Skeletal muscle tissue (tissue), 4 donors: ENCODE measurements around the gene MEOX1. TPM values are rescaled to one million over a fixed set of nuclear protein-coding genes. Genes with fewer than 3 reads are reported as not detected.
A peak's percentile ranks its signal among the peaks of the same experiment; 100 is the strongest.
"Not testable (repeated sequence)": the region's sequence is repeated elsewhere in the genome, so short reads cannot be mapped to it uniquely, and the experiment has no call there.

Experiments
- H3K27ac ChIP-seq: one replicate; pipeline ENCODE4 v1.7.0; 2013; ENCODE audit warnings: mild to moderate bottlenecking, low read depth, low read length, inconsistent platforms
- H3K27me3 ChIP-seq, 3 donors: one replicate each; pipeline ENCODE4 v1.7.0; 2013; ENCODE audit warnings: low read length in 3 of 3; ENCODE audit not compliant: control insufficient read depth in 3 of 3, insufficient read depth in 3 of 3
- H3K36me3 ChIP-seq, 3 donors: one replicate each; pipeline ENCODE4 v1.7.0; 2013; ENCODE audit warnings: low read length in 3 of 3; ENCODE audit not compliant: control insufficient read depth in 3 of 3, insufficient read depth in 3 of 3
- H3K4me1 ChIP-seq, 3 donors: one replicate each; pipeline ENCODE4 v1.7.0; 2013; ENCODE audit warnings: low read length in 3 of 3, mild to moderate bottlenecking in 3 of 3; ENCODE audit not compliant: control insufficient read depth in 3 of 3, insufficient read depth in 3 of 3
- H3K4me3 ChIP-seq, 3 donors: one replicate each; pipeline ENCODE4 v1.7.0; 2013; ENCODE audit warnings: low read length in 3 of 3
- H3K9ac ChIP-seq, 3 donors: one replicate each; pipeline ENCODE4 v1.7.0; 2013; ENCODE audit warnings: low read length in 3 of 3, mild to moderate bottlenecking in 3 of 3, moderate library complexity in 2 of 3, low read depth in 1 of 3
- H3K9me3 ChIP-seq, 3 donors: one replicate each; pipeline ENCODE4 v1.7.0; 2013; ENCODE audit warnings: low read length in 3 of 3; ENCODE audit not compliant: control insufficient read depth in 3 of 3
- total RNA-seq: library from RNA; depleted of rRNA; stranded (reverse); fragments of >200 nt; gene quantifications from one replicate; pipeline ENCODE4 v1.2.3, GENCODE V29; 2014
- donor health status: Osteomylitis.

MEOX1 gene
- total RNA-seq, 1 donor from 2014 or later, result 12.5 TPM

DNA sequence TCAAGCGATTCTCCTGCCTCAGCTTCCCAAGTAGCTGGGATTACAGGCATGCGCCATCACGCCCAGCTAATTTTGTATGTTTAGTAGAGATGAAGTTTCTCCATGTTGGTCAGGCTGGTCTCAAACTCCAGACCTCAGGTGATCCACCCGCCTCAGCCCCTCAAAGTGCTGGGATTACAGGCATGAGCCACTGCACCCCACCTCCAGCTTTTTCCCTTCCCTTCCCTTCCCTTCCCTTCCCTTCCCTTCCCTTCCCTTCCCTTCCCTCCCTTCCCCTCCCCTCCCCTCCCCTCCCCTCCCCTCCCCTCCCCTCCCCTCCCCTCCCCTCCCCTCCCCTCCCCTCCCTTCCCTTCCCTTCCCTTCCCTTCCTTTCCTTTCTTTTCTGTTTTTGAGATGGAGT, 59.2 kb downstream of the MEOX1 start:
- H3K9me3 ChIP-seq, H3K27ac ChIP-seq, H3K9ac ChIP-seq, H3K36me3 ChIP-seq, H3K4me3 ChIP-seq, H3K27me3 ChIP-seq: not testable (repeated sequence)
- peaks cover 8 to 12% (median 11%) of the 10 kb centered on the region in 3 donors for H3K4me1 ChIP-seq

DNA sequence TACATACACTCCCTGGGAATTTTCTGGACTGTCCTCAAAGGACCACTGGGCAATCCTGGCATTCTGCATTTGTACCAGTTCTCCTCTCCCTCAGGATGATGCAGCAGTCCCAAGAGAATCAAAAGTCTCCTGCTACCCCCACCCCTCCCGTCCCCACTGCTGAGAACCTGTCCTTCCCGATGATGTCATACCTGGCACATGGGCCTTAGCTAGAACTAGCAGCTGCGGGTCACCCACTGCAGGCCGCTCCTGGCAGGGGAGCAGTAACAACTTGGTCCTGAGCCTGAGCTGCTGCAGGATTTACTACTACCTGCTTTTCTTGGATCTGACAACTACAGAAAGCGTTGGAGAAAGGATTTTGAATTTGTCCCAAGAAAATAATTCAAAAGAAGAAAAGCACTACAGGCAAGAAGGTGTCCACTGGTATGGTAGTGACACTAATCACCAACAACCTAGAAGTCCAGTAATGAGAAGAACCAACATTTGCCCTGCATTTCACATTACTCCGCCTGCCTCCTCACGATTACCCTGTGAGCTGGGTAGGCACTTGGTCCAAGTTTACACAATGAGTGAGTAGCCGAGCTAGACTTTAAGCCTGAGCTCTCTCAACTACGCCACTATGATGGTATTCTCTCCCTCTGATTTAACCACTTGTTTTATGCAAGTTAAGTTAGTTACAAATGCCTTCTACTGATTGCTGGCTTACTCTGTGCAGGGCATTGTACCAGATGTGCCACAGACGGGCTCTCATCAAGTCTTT, 60.3 kb downstream of the MEOX1 start:
- no peak overlapping the region for H3K4me3 ChIP-seq
- no peaks in the 10 kb centered on the region for H3K9me3 ChIP-seq
- H3K9ac ChIP-seq, result peak overlapping the region in 1 of 3 donors; percentile 33
- H3K4me1 ChIP-seq, result peaks cover 8 to 12% (median 11%) of the 10 kb centered on the region in 3 donors
- H3K27me3 ChIP-seq, result peaks cover 0 to 2% (median 0%) of the 10 kb centered on the region in 3 donors
- no peaks in the 10 kb centered on the region for H3K36me3 ChIP-seq
- no peak overlapping the region for H3K27ac ChIP-seq

DNA sequence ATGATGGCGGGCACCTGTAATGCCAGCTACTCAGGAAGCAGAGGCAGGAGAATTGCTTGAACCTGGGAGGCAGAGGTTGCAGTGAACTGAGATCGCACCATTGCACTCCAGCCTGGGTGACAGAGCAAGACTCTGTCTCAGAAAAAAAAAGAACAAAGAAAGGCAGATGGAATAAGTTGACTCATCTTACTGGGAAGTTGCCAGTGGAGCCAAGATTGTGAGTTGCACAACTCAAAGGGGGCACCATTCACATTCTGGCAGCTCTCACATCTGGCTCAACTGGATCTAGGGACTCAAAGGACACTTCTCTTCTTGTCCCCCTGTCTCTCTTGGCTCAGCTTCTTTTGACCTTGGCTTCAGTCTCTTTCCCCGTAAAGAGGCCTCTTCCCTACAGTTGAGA, 61.9 kb downstream of the MEOX1 start:
- Histone ChIP-seq H3K36me3 (no peaks in the 10 kb centered on the region), H3K27ac (no peak overlapping the region), H3K4me1 (peaks cover 8 to 12% (median 11%) of the 10 kb centered on the region in 3 donors), H3K9me3 (no peaks in the 10 kb centered on the region), H3K9ac (no peak overlapping the region), H3K27me3 (peaks cover 0 to 2% (median 0%) of the 10 kb centered on the region in 3 donors), H3K4me3 (no peak overlapping the region)

DNA sequence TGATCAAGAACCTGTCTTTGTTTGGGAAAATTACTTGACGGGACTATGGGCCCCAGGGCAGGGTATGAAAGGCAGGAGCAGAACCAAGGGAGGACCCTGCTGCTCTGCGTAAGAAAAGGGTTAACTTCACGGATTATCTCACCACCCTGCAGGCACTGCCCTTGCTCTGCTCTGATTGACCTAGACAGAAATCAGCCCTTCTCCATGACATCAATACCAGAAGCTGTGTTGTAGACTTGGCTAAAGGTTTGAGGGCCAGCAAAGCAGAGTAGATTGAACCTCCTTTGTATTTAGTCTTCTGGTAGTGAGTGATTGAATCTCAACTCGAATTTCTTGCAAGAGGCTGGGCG, 62.7 kb downstream of the MEOX1 start:
- no peak overlapping the region for H3K27ac ChIP-seq
- H3K4me1 ChIP-seq, result peaks cover 8 to 12% (median 11%) of the 10 kb centered on the region in 3 donors
- no peaks in the 10 kb centered on the region for H3K36me3 ChIP-seq
- peaks cover 0 to under 1% (median 0%) of the 10 kb centered on the region in 3 donors for H3K27me3 ChIP-seq
- H3K9ac ChIP-seq, result no peak overlapping the region
- no peaks in the 10 kb centered on the region for H3K9me3 ChIP-seq
- no peak overlapping the region for H3K4me3 ChIP-seq

DNA sequence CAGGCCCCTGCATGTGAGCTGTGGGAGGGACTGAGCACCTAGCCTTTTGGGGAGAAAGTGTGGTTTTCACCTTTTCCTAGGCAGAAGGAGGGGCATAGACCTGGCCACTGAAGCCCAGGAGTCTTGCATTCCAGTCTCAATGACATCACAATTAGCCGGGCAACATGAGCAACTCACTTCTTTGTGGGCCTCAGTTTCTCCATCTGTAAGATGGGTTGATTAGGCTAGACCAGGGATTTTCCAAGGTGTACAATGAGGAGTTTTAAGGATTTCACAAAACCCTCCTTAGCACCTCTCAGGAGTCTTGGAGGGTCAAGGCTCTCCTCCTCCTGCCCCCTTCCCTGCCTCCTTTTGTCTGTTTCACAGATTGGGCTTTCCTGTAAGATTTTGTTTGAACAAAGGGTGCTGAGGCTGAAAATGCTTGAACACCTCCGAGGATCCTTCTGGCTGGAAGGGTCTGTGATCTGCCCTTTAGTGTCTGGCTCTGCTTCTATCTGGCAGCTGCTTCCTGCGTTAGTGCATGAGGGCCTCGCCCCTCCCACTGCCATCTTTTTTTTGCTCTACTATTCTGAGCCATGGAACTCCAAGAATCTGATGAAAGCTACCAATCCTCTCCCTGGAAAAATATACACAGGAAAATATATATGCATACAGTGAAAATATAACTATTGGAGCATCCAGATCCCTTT, 63.2 kb downstream of the MEOX1 start:
- Histone ChIP-seq H3K4me1 (peaks cover 8 to 12% (median 11%) of the 10 kb centered on the region in 3 donors), H3K9ac (no peak overlapping the region), H3K27ac (peak overlapping the region; percentile 15), H3K36me3 (no peaks in the 10 kb centered on the region), H3K4me3 (no peak overlapping the region), H3K27me3 (no peaks in the 10 kb centered on the region), H3K9me3 (no peaks in the 10 kb centered on the region)

DNA sequence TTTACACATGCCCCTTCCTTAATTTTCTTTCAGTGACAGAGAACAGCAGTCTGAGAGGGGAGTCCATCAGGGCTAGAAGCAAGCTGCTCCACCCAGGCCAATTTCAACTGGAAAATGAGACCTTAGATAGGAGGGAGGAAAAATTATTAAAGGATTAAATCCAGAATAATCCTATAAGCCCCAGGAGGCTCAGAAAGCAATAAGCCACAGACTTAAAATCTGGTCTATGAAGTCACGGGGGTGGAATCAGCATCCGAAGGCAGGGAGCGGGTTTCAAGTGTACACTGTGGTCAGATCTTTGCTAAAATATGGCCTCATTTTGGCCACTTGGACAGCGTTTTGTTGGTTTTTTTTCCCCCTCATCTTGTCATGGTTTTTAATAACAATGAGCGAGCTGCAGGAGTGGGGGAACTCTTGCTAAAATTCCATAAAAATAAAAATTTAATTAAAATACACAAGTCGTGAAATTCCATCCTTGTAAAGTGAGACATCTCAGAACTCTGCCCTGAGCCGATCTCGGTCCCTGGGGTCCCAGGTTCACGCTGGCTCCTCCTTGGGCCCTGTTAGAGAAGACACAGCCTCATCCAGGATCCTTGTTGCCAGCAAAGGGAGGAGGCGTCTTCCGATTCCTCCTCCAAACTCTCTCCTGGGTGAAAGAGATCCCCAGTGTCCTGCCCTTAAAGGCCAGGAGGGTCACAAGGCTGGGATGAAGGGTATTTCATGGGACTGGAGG, 63.9 kb downstream of the MEOX1 start:
- no peak overlapping the region for H3K9ac ChIP-seq
- H3K27me3 ChIP-seq, result no peaks in the 10 kb centered on the region
- H3K4me1 ChIP-seq, result peaks cover 8 to 12% (median 11%) of the 10 kb centered on the region in 3 donors
- H3K9me3 ChIP-seq, result no peaks in the 10 kb centered on the region
- H3K36me3 ChIP-seq, result no peaks in the 10 kb centered on the region
- H3K4me3 ChIP-seq, result no peak overlapping the region
- peak overlapping the region; percentile 15 for H3K27ac ChIP-seq

DNA sequence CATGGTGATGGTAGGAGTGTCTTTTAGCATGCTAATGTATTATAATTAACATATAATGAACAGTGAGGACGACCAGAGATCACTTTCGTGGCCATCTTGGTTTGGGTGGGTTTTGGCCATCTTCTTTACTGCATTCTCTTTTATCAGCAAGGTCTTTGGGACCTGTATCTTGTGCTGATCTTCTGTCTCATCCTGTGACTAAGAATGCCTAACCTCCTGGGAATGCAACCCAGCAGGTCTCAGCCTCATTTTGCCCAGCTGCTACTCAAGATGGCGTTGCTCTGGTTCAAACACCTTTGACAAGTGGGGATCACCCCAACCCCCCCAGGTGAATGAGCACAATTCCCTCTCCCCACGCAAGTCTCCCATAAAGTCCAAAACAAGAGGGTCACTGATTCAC, 66.3 kb downstream of the MEOX1 start:
- Histone ChIP-seq H3K9ac (no peak overlapping the region), H3K9me3 (no peaks in the 10 kb centered on the region), H3K27me3 (no peaks in the 10 kb centered on the region), H3K4me1 (peaks cover 16 to 17% (median 17%) of the 10 kb centered on the region in 3 donors), H3K36me3 (no peaks in the 10 kb centered on the region), H3K27ac (no peak overlapping the region), H3K4me3 (no peak overlapping the region)

DNA sequence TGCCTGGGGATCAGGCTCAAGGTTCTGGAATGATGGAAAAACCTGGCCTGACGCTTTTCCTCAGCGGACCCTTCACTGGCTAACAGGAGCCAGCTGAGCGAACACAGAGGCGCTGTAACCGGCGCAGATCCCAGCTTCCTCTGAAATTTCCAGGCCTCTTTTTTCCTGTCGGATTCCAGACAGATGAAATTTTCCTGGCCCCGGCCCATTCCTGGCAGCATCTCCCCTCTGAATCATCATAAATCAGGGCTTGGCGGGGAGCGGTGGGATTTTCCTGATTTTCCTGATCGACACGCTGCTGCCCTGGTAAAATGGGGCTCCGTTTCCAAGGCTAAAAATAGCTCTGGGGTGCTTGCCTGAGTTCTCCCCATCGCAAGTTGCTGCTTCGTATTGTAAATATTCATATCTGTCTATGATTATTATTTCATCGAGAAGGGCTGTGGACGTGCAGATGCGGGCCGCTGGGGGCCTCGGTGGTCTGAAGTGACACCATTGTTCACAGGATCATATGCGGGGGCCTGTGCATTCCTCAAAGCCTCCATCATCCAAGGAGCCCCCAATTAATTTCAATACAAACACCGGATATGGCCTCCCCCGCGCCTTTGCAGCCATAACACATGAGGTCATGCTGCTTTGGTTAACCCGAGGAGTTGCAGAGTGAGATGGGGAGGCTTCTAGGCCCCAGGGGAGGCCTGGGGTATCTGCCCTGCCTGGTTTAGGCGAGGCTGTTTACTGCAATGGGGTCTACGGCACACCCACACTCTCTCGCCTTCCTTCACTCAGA, 69.8 kb downstream of the MEOX1 start:
- H3K4me1 ChIP-seq, result peaks cover 19 to 25% (median 19%) of the 10 kb centered on the region in 3 donors

DNA sequence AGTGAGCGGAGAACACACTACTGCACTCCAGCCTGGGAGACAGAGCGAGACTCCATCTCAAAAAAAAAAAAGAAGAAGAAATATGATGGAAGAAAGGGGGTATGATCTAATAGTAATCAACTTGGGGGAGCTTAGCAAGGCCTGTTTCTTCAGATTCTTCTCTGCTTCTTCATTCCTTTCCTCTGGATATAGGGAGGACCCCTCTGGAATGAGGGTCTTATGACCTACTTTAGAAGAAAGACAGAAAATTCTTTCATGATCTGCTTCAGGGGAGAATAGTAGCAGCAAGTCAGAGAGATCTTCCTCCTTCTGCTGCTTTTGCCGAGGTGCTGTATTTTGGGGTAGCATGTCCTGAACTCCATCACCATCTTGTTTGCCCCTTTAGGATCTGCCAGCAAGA, 70.7 kb downstream of the MEOX1 start:
- no peaks in the 10 kb centered on the region for H3K36me3 ChIP-seq
- peak overlapping the region in 2 of 3 donors; percentile 12 to 41 for H3K9ac ChIP-seq
- H3K4me1 ChIP-seq, result peaks cover 19 to 25% (median 19%) of the 10 kb centered on the region in 3 donors
- peak overlapping the region; percentile 89 for H3K27ac ChIP-seq
- no peak overlapping the region for H3K4me3 ChIP-seq
- H3K27me3 ChIP-seq, result peaks cover 0 to 3% (median 0%) of the 10 kb centered on the region in 3 donors
- H3K9me3 ChIP-seq, result no peaks in the 10 kb centered on the region

More for the DNA sequence above, 69.8 kb downstream of the MEOX1 start:
- H3K4me3 ChIP-seq, result peak overlapping the region in 1 of 3 donors; percentile 40
- no peaks in the 10 kb centered on the region for H3K9me3 ChIP-seq
- H3K27me3 ChIP-seq, result peaks cover 0 to 3% (median 0%) of the 10 kb centered on the region in 3 donors
- H3K36me3 ChIP-seq, result no peaks in the 10 kb centered on the region
- H3K27ac ChIP-seq, result peak overlapping the region; percentile 89
- peak overlapping the region; percentile 12 to 71 (median 41) for H3K9ac ChIP-seq
